Measurements from ENCODE around the gene PDE4D.

PDE4D gene

DNA sequence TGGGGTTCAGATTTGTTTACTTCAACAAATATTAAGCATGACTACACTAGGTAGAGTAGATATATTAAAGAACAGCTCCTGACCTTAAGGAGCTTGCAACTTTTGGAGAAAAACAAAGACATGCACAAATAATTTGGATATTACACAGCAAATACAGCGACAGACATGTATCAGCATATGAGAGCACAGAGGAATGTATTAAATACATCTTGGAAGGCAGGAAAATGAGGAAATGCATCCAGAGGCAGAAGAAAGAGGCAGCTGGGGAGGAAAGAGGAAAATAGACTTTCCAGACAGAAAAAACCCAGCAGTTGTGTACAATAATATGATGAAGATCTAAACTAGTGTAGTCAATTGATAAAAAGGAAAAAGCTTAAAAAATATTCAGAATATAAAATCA lies 392.2 kb downstream of the PDE4D start:
- H3K36me3 ChIP-seq (replicated peaks; ENCODE audit: insufficient read depth, low read length) = no peaks in the 10 kb centered on the region
- TF ChIP-seq EZH2 (optimal IDR thresholded peaks at IDR 0.05; ENCODE audit: low read depth, low read length) (no peak), EZH2phosphoT487 (IDR thresholded peaks at IDR 0.05; ENCODE audit: low read length) (no peak), CTCF (IDR thresholded peaks at IDR 0.05; ENCODE audit: low read length) (no peak)
- no peaks in the 10 kb centered on the region for H4K20me1 ChIP-seq (ENCODE audit: insufficient read depth, low read length)
- H3K79me2 ChIP-seq (ENCODE audit: low read length) = no peaks in the 10 kb centered on the region
- no peak overlapping the region for H2AFZ ChIP-seq (ENCODE audit: low read length)
- no peak overlapping the region for H3K4me3 ChIP-seq (ENCODE audit: low read length)
- H3F3A ChIP-seq (ENCODE audit: insufficient read depth, low read length) = no peaks in the 10 kb centered on the region
- H3K9me2 ChIP-seq (replicated peaks; ENCODE audit: insufficient read depth, low read length) = no peaks in the 10 kb centered on the region
- H3K4me2 ChIP-seq (ENCODE audit: low read depth, low read length) = no peak overlapping the region
- H3K9me3 ChIP-seq (replicated peaks; ENCODE audit: insufficient read depth, low read length) = no peaks in the 10 kb centered on the region
- no peak for DNase-seq
- H3K27ac ChIP-seq (ENCODE audit: low read length) = no peak overlapping the region
- H3K27me3 ChIP-seq (replicated peaks; ENCODE audit: insufficient read depth, low read length) = no peaks in the 10 kb centered on the region
- H3K9ac ChIP-seq (ENCODE audit: low read length) = no peak overlapping the region
- H3K4me1 ChIP-seq (ENCODE audit: low read length) = peaks cover 10% of the 10 kb centered on the region; the same call in 1 of the 2 replicates

DNA sequence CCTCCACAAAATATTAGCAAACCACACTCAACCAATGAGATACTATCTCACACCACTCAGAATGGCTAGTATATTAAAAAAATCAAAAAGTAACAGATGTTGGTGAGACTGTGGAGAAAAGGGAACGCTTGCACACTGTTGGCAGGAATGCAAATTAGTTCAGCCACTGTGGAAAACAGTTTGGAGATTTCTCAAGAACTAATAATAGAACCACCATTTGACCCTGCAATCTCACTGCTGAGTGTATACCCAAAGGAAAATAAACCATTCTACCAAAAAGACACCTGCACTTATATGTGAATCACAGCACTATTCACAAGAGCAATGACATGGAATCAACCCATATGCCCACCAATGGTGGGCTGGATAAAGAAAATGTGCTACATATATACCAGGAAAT lies 393.5 kb downstream of the PDE4D start:
- TF ChIP-seq CTCF (IDR thresholded peaks at IDR 0.05; ENCODE audit: low read length) (no peak), EZH2phosphoT487 (IDR thresholded peaks at IDR 0.05; ENCODE audit: low read length) (no peak), EZH2 (optimal IDR thresholded peaks at IDR 0.05; ENCODE audit: low read depth, low read length) (no peak)
- no peaks in the 10 kb centered on the region for H3K9me3 ChIP-seq (replicated peaks; ENCODE audit: insufficient read depth, low read length)
- H3K79me2 ChIP-seq (ENCODE audit: low read length) = no peaks in the 10 kb centered on the region
- H3K27me3 ChIP-seq (replicated peaks; ENCODE audit: insufficient read depth, low read length) = no peaks in the 10 kb centered on the region
- no peaks in the 10 kb centered on the region for H3F3A ChIP-seq (ENCODE audit: insufficient read depth, low read length)
- no peaks in the 10 kb centered on the region for H3K36me3 ChIP-seq (replicated peaks; ENCODE audit: insufficient read depth, low read length)
- H3K9me2 ChIP-seq (replicated peaks; ENCODE audit: insufficient read depth, low read length) = no peaks in the 10 kb centered on the region
- no peaks in the 10 kb centered on the region for H4K20me1 ChIP-seq (ENCODE audit: insufficient read depth, low read length)
- H3K9ac ChIP-seq (ENCODE audit: low read length) = no peak overlapping the region
- H3K27ac ChIP-seq (ENCODE audit: low read length) = no peak overlapping the region
- peaks cover 10% of the 10 kb centered on the region; the same call in 1 of the 2 replicates for H3K4me1 ChIP-seq (ENCODE audit: low read length)
- no peak overlapping the region for H3K4me2 ChIP-seq (ENCODE audit: low read depth, low read length)
- no peak overlapping the region for H2AFZ ChIP-seq (ENCODE audit: low read length)
- H3K4me3 ChIP-seq (ENCODE audit: low read length) = no peak overlapping the region
- DNase-seq = no peak

DNA sequence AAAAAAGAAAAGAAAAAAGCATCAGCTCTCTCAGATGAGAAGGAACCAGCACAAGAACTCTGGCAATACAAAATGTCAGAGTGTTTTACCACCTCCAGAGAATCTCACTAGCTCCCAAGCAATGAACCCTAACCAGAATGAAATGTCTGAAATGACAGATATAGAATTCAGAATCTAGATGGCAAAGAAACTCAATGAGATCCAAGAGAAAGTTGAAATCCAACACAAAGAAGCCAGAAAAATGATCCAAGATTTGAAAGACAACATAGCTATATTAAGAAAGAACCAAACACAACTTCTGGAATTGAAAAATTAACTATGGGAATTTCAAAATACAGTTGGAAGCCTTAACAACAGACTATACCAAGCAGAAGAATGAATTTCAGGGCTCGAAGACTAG lies 396.3 kb downstream of the PDE4D start:
- no peak overlapping the region for H3K4me3 ChIP-seq (ENCODE audit: low read length)
- no peaks in the 10 kb centered on the region for H3K79me2 ChIP-seq (ENCODE audit: low read length)
- no peak overlapping the region for H2AFZ ChIP-seq (ENCODE audit: low read length)
- H3K27me3 ChIP-seq (replicated peaks; ENCODE audit: insufficient read depth, low read length) = no peaks in the 10 kb centered on the region
- no peak for TF ChIP-seq CTCF (IDR thresholded peaks at IDR 0.05; ENCODE audit: low read length)
- TF ChIP-seq EZH2 (optimal IDR thresholded peaks at IDR 0.05; ENCODE audit: low read depth, low read length) = no peak
- no peak for TF ChIP-seq EZH2phosphoT487 (IDR thresholded peaks at IDR 0.05; ENCODE audit: low read length)
- no peak overlapping the region for H3K9ac ChIP-seq (ENCODE audit: low read length)
- no peaks in the 10 kb centered on the region for H3K9me2 ChIP-seq (replicated peaks; ENCODE audit: insufficient read depth, low read length)
- H3K9me3 ChIP-seq (replicated peaks; ENCODE audit: insufficient read depth, low read length) = no peaks in the 10 kb centered on the region
- H3K4me2 ChIP-seq (ENCODE audit: low read depth, low read length) = no peak overlapping the region
- H3K27ac ChIP-seq (ENCODE audit: low read length) = no peak overlapping the region
- H3F3A ChIP-seq (ENCODE audit: insufficient read depth, low read length) = no peaks in the 10 kb centered on the region
- no peak for DNase-seq
- no peaks in the 10 kb centered on the region for H3K36me3 ChIP-seq (replicated peaks; ENCODE audit: insufficient read depth, low read length)
- H4K20me1 ChIP-seq (ENCODE audit: insufficient read depth, low read length) = no peaks in the 10 kb centered on the region
- peaks cover 10% of the 10 kb centered on the region; the same call in 1 of the 2 replicates for H3K4me1 ChIP-seq (ENCODE audit: low read length)

Data from MM.1S (cell line).